Endothelial cell of umbilical vein (primary cell): Measurements from ENCODE around the gene TPCN2.

Source experiments
- EZH2 ChIP-seq: IDR thresholded peaks from 2 replicates; pipeline ENCODE4 v1.6.1; 2012; ENCODE audit warnings: borderline replicate concordance, low read depth, mild to moderate bottlenecking, moderate library complexity, low read length, inconsistent platforms; ENCODE audit not compliant: severe bottlenecking
- FOS ChIP-seq: IDR thresholded peaks from 2 replicates; pipeline ENCODE4 v1.6.1; 2011; ENCODE audit warnings: mild to moderate bottlenecking, low read length, moderate library complexity, borderline replicate concordance; ENCODE audit not compliant: insufficient read depth
- JUN ChIP-seq: IDR thresholded peaks from 2 replicates; pipeline ENCODE4 v1.6.1; 2011; ENCODE audit warnings: borderline replicate concordance, low read depth; ENCODE audit not compliant: insufficient read length, insufficient read depth
- POLR2A ChIP-seq: IDR thresholded peaks from 2 replicates; pipeline ENCODE4 v1.6.1; 2012; ENCODE audit warnings: low read depth, mild to moderate bottlenecking, control low read depth, low read length
- POLR2AphosphoS5 ChIP-seq: IDR thresholded peaks from 2 replicates; pipeline ENCODE4 v1.6.1; 2012; ENCODE audit warnings: low read depth, mild to moderate bottlenecking, control low read depth, low read length, moderate library complexity; ENCODE audit not compliant: insufficient read depth
- TF ChIP-seq, protein P1 (sequence below), 2 donors: IDR thresholded peaks; 1 replicate in 1 of 2; 2 replicates in 1 of 2; pipeline ENCODE4 v1.5.1; 2011; ENCODE audit warnings: low read length in 2 of 2, mild to moderate bottlenecking in 2 of 2, moderate library complexity in 2 of 2, control low read depth in 1 of 2, inconsistent platforms in 1 of 2, low read depth in 1 of 2; ENCODE audit not compliant: insufficient read depth in 1 of 2; ENCODE audit errors: extremely low read depth in 1 of 2
- TF ChIP-seq, protein P2 (sequence below): IDR thresholded peaks from 2 replicates; pipeline ENCODE4 v1.6.1; 2011; ENCODE audit not compliant: insufficient read depth, insufficient read length

DNA sequence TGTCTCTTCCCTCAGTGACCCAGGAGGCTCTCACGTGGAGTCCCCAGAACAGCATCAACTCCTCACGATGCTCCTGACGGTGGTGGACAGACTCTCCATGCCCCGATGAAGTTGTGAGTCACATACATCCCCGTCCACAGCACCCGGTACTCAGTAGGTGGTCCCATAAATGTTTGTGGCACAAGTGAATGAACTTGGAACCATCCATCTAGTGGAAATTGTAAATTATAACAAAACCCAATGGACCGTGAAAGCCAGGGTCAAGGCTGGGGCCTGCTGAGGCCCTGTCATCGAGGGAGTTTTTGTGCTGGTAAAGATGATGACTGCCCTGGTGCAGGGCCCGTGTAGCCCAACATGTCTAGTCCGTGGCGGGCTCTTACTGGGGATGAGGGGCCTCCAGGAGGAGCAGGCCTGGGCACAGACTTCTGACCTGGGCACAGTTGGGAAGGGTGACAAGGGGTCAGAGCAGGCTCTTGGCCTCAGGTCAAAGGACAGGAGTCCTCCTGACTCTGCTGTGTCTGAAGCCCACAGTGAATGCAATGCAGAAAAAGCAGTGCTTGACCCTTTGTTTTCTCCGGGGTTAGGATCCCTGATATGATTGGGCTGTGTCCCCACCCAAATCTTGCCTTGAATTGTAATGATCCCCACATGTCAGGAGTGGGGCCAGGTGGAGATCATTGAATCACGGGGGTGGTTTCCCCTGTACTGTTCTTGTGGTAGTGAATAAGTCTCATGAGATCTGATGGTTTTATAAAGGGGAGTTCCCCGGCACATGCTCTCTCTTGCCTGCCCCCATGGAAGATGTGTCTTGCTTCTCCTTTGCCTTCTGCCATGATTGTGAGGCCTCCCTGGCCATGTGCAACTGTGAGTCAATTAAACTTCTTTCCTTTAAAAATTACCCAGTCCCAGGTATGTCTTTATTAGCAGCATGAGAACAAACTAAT is 87.0 kb downstream of the TPCN2 start:
- no peak for TF ChIP-seq POLR2AphosphoS5
- TF ChIP-seq, protein P1, sequence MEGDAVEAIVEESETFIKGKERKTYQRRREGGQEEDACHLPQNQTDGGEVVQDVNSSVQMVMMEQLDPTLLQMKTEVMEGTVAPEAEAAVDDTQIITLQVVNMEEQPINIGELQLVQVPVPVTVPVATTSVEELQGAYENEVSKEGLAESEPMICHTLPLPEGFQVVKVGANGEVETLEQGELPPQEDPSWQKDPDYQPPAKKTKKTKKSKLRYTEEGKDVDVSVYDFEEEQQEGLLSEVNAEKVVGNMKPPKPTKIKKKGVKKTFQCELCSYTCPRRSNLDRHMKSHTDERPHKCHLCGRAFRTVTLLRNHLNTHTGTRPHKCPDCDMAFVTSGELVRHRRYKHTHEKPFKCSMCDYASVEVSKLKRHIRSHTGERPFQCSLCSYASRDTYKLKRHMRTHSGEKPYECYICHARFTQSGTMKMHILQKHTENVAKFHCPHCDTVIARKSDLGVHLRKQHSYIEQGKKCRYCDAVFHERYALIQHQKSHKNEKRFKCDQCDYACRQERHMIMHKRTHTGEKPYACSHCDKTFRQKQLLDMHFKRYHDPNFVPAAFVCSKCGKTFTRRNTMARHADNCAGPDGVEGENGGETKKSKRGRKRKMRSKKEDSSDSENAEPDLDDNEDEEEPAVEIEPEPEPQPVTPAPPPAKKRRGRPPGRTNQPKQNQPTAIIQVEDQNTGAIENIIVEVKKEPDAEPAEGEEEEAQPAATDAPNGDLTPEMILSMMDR (IDR thresholded peaks at IDR 0.05; ENCODE audit: extremely low read depth in 1 of 2, insufficient read depth in 1 of 2, low read depth in 1 of 2, low read length in 2 of 2): no peak
- TF ChIP-seq POLR2A: no peak
- TF ChIP-seq EZH2: no peak
- TF ChIP-seq, protein P2, sequence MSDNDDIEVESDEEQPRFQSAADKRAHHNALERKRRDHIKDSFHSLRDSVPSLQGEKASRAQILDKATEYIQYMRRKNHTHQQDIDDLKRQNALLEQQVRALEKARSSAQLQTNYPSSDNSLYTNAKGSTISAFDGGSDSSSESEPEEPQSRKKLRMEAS: no peak
- TF ChIP-seq FOS: no peak
- no peak for TF ChIP-seq JUN
